CD4-positive, alpha-beta T cell treated with Interleukin-15 for 1 hour (primary cell): Measurements from ENCODE around the gene SERPINH1.
A peak's percentile ranks its signal among the peaks of the same experiment; 100 is the strongest.

ENCODE experiments used
- DNase-seq: peaks from one replicate; pipeline ENCODE4 v3.0.0-alpha.2; 2020

Gene SERPINH1

GRCh38 chr11:75562048-75562835 is at the start of gene SERPINH1:
Gene SERPINH1, plus strand, starts transcription at chr11:75562253. Its CDS starts 4,097 bp downstream, at chr11:75566350.
- peak; percentile 57 for DNase-seq

GRCh38 chr11:75513250-75513649 is 48.8 kb upstream of the SERPINH1 start:
- no peak for DNase-seq

GRCh38 chr11:75514596-75514995 is 47.5 kb upstream of the SERPINH1 start:
- no peak for DNase-seq

- DNase-seq: no peak
These were observed 45.9 kb upstream of the SERPINH1 start for GRCh38 chr11:75516140-75516539.

- no peak for DNase-seq
These were observed 45.2 kb upstream of the SERPINH1 start for GRCh38 chr11:75516886-75517285.

GRCh38 chr11:75518204-75518549 is 43.9 kb upstream of the SERPINH1 start:
- no peak for DNase-seq

- DNase-seq: no peak
These were observed 43.0 kb upstream of the SERPINH1 start for GRCh38 chr11:75518771-75519653.

GRCh38 chr11:75520688-75521087 is 41.4 kb upstream of the SERPINH1 start:
- DNase-seq: no peak

- DNase-seq: no peak
These were observed 39.6 kb upstream of the SERPINH1 start for GRCh38 chr11:75522286-75523044.

- no peak for DNase-seq
These were observed 38.9 kb upstream of the SERPINH1 start for GRCh38 chr11:75523189-75523588.

GRCh38 chr11:75523811-75524664 is 38.0 kb upstream of the SERPINH1 start:
- DNase-seq: no peak

GRCh38 chr11:75524665-75525432 is 37.2 kb upstream of the SERPINH1 start:
- DNase-seq: no peak

GRCh38 chr11:75525433-75526191 is 36.4 kb upstream of the SERPINH1 start, which contains the start of gene GDPD5:
Gene GDPD5, minus strand, starts transcription at chr11:75525941. Its CDS starts 48,206 bp downstream, at chr11:75477735.
- peak; percentile 89 for DNase-seq

GRCh38 chr11:75526192-75526541 is 35.9 kb upstream of the SERPINH1 start:
- DNase-seq: no peak

GRCh38 chr11:75527130-75527529 is 34.9 kb upstream of the SERPINH1 start:
- no peak for DNase-seq

GRCh38 chr11:75527938-75528735 is 33.9 kb upstream of the SERPINH1 start:
- DNase-seq: no peak

GRCh38 chr11:75530577-75530976 is 31.5 kb upstream of the SERPINH1 start:
- no peak for DNase-seq

- DNase-seq: no peak
These were observed 30.7 kb upstream of the SERPINH1 start for GRCh38 chr11:75531325-75531724.

GRCh38 chr11:75532200-75533048 is 29.6 kb upstream of the SERPINH1 start:
- DNase-seq: peak; percentile 76
